Activated T-helper 9 cell treated with anti-CD3 and anti-CD28 coated beads, Interleukin-2, amount 50 U/mL, for 16 hours (primary cell): Measurements from ENCODE around the gene GSK3A.

Experiments
- DNase-seq: peaks from one replicate; pipeline ENCODE4 v3.0.0-alpha.2; 2020; ENCODE audit warnings: low read depth

The GSK3A gene

GRCh38 chr19:42199440-42200115 is 42.8 kb downstream of the GSK3A start:
- no peak for DNase-seq

DNA sequence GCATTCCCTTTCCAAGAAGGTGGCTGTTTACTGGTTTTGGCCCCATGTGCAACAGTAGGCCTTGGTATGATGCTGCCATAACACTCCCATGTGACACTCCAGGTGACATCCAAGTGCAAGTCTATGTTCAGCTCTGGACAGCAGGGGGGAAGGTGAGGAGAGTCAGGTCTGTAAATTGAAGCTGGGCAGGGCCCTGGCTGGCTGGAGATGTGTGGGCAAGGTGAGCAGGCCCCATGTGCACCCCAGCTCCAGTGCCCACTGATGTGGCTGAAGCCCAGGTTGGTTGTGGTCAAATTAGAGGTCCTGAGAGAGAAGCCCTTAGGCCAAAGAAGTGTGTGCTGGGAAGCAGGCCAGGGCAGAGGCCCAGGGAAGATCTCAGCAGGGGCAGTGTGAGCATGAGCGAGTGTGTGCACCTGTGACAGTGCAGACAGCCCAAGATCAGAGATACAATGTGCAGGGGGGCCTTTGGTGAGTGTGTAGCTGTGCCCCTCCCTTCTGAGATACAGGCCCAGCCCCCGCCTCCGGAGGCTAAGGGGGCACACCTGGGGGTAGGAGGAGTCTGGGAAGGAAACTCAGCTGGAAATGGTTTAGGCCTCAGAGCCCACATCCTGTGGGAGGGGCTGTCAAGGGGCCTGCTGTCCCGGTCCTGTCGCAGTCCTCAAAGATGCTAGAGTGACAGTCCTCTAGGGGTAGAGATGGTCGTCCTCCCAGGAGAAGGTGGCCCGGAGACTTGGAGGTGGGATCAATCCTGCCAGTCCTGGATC is 43.5 kb downstream of the GSK3A start:
- DNase-seq, result peak; percentile 50

DNA sequence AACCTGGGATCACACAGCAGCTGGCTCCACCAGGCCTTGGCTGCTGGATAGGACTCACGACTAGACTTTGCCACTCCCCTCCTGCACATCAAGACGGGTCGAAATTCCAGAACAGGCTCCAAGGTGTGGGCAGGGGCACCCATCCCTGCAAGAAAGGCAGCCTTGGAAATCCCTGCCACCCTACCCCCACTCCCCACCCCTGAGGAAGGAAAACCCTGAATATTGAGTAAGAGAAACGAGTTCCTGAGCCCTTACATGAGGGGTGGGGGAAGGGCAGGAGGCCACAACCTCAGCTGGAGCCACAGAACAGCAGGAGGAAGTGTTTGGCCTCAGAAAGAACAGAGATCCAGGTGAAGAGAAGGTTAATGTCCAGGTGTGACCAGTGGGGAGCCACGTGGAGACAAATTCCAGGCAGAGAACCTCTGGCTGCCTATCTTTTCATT is 45.0 kb downstream of the GSK3A start:
- DNase-seq, result no peak

DNA sequence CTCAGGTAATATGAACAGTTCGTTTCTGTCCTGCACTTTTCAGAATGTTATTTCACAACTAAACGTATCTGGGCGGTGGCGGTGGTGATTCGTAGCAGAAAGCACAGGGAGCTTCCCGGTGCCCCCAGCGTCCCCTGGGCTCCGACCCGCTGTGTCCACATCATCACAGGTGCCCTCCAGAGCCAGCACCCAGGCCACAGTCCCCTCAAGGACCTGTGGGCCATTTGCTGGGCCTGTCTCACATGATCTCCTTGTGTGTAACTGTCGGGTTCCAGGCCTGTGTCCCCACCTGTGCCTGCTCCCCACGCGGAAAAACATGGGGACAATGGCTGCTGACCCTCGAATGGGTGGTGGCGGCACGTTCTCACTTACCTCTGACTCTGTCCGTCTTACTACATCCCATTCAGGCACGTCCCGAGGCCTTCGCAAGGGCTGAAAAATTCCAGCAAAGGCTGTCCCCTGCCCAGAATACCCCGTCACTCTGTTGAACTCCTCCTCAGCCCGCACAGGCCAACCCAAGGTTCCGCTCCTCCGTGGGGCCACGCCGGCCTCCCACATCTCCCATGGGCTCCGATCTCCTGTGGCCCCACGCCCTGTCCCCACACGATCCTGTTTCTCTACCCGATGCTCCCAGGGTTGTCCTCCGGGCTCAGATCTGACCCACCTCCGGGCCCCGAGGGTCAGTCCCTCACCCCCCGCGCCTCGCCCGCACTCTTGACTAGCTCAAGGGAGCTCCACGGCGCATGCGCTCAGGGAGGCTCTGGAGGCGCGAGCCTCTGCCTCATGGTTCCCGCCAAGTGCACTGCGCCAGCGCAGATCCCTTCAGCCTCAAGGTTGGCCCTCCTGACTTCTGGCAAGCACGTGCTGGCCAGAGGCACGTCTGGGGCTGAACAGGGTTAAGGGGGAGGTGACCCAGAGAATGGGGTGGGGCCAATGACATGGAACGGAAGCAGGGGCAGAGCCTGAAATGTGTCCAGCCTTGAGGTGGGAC is 46.1 kb downstream of the GSK3A start:
- DNase-seq, result no peak

DNA sequence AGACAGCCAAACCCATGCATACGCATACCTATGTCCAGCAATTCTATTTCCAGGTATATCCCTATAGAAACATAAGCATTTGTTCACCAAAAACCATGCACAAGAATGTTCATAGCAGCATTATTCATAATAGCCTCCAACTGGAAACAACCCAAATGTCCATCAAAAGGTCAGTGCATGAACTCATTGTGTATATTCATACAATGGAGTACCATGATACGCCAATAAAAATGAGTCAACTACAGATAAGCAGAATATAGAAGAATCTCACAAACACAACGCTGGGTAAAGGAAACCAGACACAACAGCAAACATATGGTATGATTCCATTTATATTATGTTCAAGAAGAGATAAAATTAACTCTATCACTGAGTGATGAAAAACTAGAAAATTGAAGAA is 48.7 kb downstream of the GSK3A start:
- no peak for DNase-seq

DNA sequence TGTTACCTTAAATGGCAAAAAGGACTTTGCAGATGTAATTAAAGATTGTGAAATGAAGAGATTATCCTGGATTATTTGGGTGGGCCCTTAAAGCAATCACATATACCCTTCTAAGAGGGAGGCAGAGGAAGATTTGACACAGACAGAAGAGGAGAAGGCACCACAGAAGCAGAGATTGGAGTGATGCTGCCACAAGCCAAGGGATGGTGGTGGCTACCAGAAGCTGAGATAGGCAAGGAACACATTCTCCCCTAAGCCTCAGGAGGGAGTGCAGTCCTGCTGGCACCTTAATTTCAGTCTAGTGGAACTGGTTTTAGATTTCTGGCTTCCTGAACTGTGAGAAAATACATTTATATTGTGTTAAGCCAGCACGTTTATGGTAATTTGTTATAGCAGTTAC is 49.1 kb downstream of the GSK3A start:
- DNase-seq, result no peak

GRCh38 chr19:42191855-42192254 is 50.5 kb downstream of the GSK3A start:
- DNase-seq, result no peak

DNA sequence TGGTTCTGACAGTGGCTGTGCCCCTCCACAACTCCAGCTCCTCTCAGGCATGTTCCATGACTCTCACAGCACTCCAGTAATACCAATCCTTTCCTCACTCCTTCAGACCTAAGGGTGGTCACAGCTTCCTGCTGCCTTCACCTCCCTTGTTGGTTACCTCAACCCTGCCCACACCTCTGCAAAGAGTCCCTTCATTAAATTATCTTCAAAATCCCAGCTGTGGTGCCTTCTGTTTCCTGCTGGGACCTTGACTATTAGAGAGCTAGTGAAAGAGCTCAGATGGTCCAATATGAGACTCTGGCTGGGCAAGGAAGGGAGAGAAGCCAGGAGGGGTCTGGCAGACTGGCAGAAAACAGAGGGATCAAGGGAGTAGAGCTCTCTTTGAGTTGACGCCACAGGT is 51.1 kb downstream of the GSK3A start:
- DNase-seq, result no peak

DNA sequence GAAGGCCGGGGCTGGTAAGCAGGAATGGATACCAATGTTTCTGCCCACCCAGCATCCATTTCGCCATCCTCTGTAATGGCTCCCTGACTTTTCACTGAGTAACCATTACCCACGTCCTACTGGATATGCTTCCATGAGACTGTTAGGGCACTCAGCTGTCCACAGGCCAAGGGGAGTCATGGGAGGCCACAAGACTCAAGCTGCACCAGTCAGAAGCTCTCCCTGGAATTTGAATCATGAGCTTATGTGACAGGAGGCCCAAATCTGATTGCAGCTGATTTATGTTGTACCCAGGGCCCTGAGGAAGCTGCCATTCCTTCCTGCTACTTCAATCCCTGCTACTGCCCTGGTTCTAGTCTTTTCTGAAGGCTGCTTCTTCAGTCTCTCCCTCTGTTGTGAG is 53.3 kb downstream of the GSK3A start:
- no peak for DNase-seq

DNA sequence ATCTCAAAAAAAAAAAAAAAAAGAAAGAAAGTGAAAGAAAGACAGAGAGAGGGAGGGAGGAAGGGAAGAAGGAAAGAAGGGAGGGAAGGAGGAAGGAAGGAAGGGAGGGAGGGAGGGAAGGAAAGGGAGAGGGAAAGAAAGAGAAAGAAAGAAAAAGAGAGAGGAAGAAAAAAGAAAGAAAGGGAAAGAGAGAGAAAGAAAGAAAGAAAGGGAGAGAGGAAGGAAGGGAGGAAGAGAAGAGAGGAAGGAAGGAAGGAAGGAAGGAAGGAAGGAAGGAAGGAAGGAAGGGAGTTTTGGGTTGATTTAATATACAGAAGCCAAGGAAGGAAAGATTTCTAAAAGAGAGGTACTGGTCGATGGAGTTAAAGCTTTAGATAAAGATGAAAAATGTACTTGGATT is 53.7 kb downstream of the GSK3A start:
- no peak for DNase-seq

DNA sequence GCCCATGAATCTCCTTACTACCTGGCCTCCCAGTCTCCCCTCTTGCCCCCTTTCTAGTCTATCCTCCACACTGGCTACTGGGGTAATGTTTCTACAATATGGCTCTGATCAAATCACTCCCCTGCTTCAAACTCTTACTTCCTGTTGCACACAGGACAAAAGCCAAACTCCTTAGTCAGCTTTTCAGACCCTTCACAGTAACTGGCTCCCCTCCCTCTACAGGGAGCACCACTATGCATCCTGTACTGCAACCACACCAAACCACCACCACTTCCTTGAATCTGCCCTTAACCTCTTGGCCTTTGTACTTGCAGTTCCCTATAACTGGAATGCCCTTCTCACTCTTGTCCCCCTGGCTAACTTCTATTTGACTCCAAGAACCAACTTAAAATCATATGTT is 57.1 kb downstream of the GSK3A start:
- DNase-seq, result no peak

DNA sequence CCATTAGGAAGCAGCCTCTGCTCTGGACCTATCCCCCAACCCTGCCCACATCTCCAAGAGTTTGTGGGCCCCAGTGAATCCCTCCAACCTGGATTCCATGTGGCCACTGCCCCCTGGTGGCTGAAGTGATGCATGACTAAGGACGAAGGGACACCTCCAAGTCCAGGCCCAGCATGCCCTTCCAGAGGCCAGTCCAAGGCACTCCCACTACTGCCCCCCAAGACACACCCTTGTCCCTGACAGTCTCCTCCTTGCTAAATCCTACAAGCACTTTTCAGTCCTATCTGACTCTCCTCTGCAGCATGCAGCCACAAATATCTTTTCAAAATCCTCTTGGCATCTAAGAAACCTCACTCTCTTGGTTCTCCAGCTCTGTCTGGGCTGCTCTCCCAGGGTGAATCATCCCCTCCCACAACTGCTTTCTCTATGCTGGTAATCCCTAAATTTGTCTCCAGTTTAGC is 58.0 kb downstream of the GSK3A start:
- peak; percentile 61 for DNase-seq
